Fibroblast of peridontal ligament (primary cell): Measurements from ENCODE around the gene REL.
"Not testable (repeated sequence)": the region's sequence is repeated elsewhere in the genome, so short reads cannot be mapped to it uniquely, and the experiment has no call there.

Experiments used
- DNase-seq: peaks from one replicate; pipeline ENCODE4 v3.0.0-alpha.2; 2010; ENCODE audit errors: extremely low read depth

The REL gene

GRCh38 chr2:60867848-60868247 is 13.5 kb upstream of the REL start:
- DNase-seq: no peak

- DNase-seq: no peak
Observed at GRCh38 chr2:60868589-60869273, 12.6 kb upstream of the REL start.

DNA sequence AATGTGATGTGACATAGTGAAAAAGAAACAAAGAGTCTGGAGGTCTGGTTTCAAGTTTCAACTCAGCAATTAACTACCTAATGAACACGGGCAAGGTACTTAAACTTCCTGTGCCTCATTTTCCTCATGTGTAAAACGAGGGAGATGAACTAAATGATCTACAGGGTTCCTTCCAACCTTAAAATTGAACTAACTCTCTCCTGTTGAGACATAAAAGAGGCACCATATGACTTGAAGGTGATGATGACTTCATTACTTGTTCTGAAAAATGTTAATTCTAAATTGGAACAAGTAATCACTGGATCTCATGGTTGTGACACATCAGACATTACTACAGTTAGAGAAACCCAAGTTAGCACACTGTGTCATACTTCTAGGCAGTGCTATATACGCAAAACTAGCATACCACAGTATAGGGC is 8.9 kb upstream of the REL start:
- DNase-seq: no peak

GRCh38 chr2:60873381-60873780 is 8.0 kb upstream of the REL start:
- DNase-seq: no peak

DNA sequence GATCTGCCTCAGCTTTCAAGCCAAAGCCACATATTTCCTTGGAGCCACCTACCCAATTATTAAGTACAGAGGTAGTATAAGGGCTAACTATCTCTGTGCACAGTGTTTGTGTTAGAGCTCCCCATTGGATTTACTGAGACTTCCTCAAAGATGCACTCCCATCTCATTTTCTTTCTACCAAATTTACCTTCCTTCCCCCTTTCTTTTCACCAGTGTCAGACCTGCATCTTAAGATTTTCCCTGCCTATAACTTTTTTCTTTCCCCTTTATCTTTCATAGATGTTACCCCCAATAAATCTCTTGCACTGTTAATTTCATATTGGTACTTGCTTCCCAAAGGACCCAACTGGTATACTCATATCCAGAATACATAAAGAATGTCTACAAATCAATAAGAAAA is 5.9 kb upstream of the REL start:
- no peak for DNase-seq

DNA sequence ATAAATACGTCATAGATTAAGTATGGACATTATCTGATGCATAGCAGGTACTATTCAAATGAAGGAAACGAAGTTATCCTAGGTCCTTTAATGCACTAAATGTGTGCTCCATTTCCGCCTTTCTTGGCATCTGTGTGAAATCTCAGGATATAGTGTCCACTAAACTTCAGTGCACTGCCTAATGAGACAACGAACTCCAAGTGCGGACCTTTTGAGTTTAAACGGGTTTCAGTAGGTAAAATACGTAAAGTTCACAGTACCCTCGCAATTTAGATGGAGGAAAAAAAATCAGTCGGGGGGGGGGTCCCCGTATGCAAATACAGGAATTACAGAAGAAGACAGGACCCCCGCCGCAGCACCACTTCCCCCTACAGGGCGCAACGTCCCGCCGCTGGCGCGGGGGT is 729 bp upstream of the REL start:
- peak; percentile 51 for DNase-seq

DNA sequence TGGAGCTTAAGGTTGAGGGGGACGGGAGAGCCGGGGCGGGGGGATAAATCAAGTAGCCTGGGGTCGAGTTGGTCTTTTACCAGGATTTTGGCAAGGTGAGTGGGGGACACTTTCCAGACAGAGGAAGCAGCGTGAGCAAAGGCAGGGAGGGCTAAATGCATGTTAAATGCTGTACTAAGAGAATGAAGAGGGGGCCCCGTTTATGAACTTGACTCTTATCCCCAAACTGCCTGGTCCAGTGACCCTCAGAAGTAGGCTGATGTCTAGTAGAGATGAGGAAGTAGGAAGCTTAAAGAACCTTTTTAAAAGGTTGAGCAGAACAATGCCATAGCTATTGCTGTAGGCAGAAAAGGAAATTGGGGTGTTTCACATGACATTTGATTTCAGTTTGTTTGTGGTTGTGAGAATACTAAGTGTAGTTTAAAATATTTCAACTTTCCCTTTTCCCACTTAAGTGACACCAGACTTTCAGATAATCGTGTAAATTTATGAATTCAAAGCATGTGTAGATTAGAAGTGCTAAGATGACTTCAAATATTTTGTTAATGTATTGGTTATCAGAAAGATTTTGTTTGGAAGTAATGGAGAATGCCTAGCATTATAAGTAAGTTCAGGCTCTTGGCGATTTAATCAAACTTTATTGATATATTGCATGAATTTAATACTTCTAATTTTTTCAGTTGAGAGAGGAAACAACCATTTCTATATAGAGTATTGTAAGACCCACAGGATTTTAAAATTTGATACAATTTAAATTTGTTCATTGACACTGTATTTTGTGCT is 1.8 kb downstream of the REL start:
- peak; percentile 35 for DNase-seq

- no peak for DNase-seq
Observed at GRCh38 chr2:60883896-60884295, 2.5 kb downstream of the REL start.

GRCh38 chr2:60884800-60885199 is 3.4 kb downstream of the REL start:
- no peak for DNase-seq

DNA sequence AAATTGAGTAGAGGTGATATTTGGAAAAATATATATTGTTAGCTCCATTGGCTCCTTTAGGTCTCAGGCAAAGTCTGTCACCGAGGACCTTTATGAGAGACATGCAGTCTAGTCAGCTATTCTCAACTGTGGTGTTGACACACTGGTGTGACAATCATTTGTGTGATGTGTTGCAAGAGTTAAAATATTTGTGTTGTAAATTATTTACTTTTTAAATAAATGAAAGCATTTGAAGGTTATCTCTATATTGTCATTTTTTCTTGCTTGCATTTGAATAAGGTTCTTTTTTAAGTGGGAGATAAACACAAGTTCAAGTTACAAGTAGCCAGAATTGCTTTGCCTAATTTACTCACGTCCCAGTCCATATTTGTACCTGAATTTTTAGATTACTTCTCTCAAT is 4.3 kb downstream of the REL start:
- DNase-seq: no peak

- DNase-seq: no peak
Observed at GRCh38 chr2:60886991-60887390, 5.6 kb downstream of the REL start.

GRCh38 chr2:60888853-60889252 is 7.5 kb downstream of the REL start:
- peak; percentile 28 for DNase-seq

GRCh38 chr2:60889581-60890392 is 8.4 kb downstream of the REL start:
- DNase-seq: not testable (repeated sequence)

DNA sequence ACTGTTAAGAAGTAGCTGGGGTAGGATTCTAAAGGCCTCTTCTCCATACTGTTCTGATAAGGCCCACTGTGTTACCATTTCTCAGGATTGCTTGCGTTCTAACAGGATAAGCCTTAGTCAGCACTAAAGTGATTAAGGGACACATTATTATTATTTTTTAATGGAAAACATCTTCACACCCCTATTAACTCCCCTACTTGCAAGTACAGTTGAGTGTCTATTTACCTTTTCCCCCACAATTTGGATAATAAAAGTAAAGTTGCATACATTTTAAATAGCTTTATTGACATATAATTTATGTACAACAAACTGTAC is 9.0 kb downstream of the REL start:
- no peak for DNase-seq

GRCh38 chr2:60891180-60891579 is 9.8 kb downstream of the REL start:
- no peak for DNase-seq

- DNase-seq: no peak
Observed at GRCh38 chr2:60898567-60898966, 17.2 kb downstream of the REL start.

DNA sequence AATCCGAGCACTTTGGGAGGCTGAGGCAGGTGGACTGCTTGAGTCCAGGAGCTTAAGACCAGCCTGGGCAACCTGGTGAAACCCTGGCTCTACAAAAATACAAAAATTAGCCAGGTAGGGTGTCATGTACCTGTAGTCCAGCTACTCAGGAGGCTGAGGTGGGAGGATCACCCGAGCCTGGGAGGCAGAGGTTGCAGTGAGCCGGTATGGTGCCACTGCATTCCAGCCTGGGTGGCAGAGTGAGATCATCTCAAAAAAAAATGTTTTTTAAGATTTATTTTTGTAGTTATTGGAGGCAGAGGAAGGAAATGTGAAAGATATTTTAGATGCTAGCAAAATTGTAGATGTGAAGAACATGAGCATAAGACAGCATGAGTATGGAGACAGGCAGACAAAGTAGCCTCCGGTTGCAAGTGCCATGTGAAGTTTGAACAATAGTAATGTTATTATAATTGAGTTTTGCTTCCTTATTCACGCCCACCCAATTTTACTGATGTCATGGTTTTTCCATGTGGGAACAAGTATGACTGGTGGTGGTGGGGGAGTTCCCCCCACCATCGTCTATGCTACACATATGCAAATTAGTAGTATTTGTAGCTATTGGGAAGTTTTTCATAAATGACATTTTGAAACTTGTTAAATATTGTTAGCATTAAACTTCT is 18.0 kb downstream of the REL start:
- no peak for DNase-seq

GRCh38 chr2:60899892-60900249 is 18.5 kb downstream of the REL start:
- DNase-seq: no peak

- DNase-seq: not testable (repeated sequence)
Observed at GRCh38 chr2:60901296-60901695, 19.9 kb downstream of the REL start.

- DNase-seq: not testable (repeated sequence)
Observed at GRCh38 chr2:60905867-60906266, 24.5 kb downstream of the REL start.

DNA sequence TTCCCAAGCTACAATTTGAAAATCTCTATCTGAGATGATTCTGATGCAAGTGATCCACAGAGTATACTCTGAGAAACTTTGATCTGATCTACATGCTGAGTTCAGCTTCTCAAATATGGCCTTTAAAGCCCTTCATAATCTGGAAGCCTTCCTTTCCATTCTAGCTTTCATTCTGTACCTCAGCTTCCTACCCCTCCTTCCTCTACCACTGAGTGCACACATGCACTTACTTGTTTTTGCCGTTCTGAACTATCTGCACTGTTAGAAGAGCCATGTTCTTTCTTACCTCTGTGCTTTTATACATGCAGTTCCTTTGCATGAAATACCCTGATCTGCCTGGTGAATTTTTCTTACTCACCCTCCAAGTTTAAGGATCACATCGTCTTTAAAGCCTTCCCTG is 25.0 kb downstream of the REL start:
- DNase-seq: no peak

DNA sequence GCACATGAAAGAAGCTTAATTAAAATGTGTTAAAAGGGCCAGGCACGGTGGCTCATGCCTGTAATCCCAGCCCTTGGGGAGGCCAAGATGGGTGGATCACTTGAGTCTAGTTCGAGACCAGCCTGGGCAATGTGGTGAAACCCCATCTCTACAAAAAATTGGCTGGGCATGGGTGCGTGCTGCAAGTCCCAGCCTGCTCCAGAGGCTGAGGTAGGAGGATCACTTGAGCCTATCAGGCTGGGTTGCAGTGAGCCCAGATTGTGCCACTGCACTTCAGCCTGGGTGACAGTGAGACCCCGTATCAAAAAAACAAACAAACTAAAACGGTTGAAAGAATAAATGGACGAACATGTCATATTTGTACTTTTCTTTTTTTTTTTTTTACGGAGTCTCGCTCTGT is 26.0 kb downstream of the REL start:
- DNase-seq: no peak
